ENCODE data around the gene SPOPL. TPM values are rescaled to one million over a fixed set of nuclear protein-coding genes. Genes with fewer than 3 reads are reported as not detected.

Gene SPOPL
- total RNA-seq (10 to 100 TPM; 10.0 to 19.9 (median 14.6) TPM), polyA plus RNA-seq (1 to 10 TPM; 2.2 to 2.9 TPM)
- long read RNA-seq, donor 1, full-length matches to known transcripts: 2 of 5 reads
- long read RNA-seq, donor 1, partial matches to known transcripts: 0 of 5 reads
- long read RNA-seq, donor 1, other reads (novel, unspliced or antisense): 3 of 5 reads
- long read RNA-seq, donor 2, full-length matches to known transcripts: 7 of 8 reads
- long read RNA-seq, donor 2, partial matches to known transcripts: 0 of 8 reads
- long read RNA-seq, donor 2, other reads (novel, unspliced or antisense): 1 of 8 reads
- long read RNA-seq, donor 3, full-length matches to known transcripts: 1 of 2 reads
- long read RNA-seq, donor 3, partial matches to known transcripts: 1 of 2 reads
- long read RNA-seq, donor 3, other reads (novel, unspliced or antisense): 0 of 2 reads

GRCh38 chr2:138501425-138502254 lies at the start of gene SPOPL:
SPOPL (plus strand) TSS chr2:138501770; CDS start chr2:138550217, 48,447 bp downstream.
- Histone ChIP-seq H3K4me3 (peak within 1 kb of the TSS; percentile 79 to 98 (median 92)), H3K4me1 (peaks cover 0 to 62% (median 44%) of the 10 kb centered on the region in 9 donors), H3K27me3 (no peaks in the 10 kb centered on the region), H3K36me3 (no peaks in the 10 kb centered on the region), H3K27ac (peak within 1 kb of the TSS; percentile 79 to 97 (median 92)), H3K9me3 (no peaks in the 10 kb centered on the region)
- intact Hi-C loops (cut with DNase I): loop anchor here in 3 of 10 donors (2.0 to 10.0 kb wide), 3 partner anchors 53 to 206 kb away; no protein-coding TSS in a partner anchor
- WGBS, 2 donors: 1% methylated on average over 71 to 86 of the region's 86 CpGs
- DNase-seq (peak; percentile 90 to 95), ATAC-seq (peak; percentile 94 to 100 (median 98))
- peak; percentile 20 to 60 (median 40) for TF ChIP-seq CTCF (IDR thresholded peaks at IDR 0.05)

- DNase-seq (no peak), ATAC-seq (no peak)
- TF ChIP-seq CTCF (IDR thresholded peaks at IDR 0.05): no peak
- H3K36me3 ChIP-seq: no peaks in the 10 kb centered on the region
- peaks cover 0 to 4% (median 0%) of the 10 kb centered on the region in 11 donors for H3K9me3 ChIP-seq
- 68 to 71% methylated on average over 1 of the region's 1 CpG for WGBS, 2 donors
- intact Hi-C loops (cut with DNase I): no loop called here
- H3K27ac ChIP-seq: no peak overlapping the region
- H3K4me1 ChIP-seq: peaks cover 0 to 9% (median 0%) of the 10 kb centered on the region in 9 donors
- no peaks in the 10 kb centered on the region for H3K27me3 ChIP-seq
- no peak overlapping the region for H3K4me3 ChIP-seq
These were observed 49.2 kb upstream of the SPOPL start for GRCh38 chr2:138452324-138452723.

GRCh38 chr2:138453815-138454214 lies 47.8 kb upstream of the SPOPL start:
- ATAC-seq (no peak), DNase-seq (no peak)
- no peaks in the 10 kb centered on the region for H3K27me3 ChIP-seq
- no peak overlapping the region for H3K4me3 ChIP-seq
- H3K36me3 ChIP-seq: no peaks in the 10 kb centered on the region
- no peaks in the 10 kb centered on the region for H3K4me1 ChIP-seq
- no peak overlapping the region for H3K27ac ChIP-seq
- peaks cover 0 to 19% (median 0%) of the 10 kb centered on the region in 11 donors for H3K9me3 ChIP-seq
- no peak for TF ChIP-seq CTCF (IDR thresholded peaks at IDR 0.05)
- 97 to 98% methylated on average over 8 of the region's 8 CpGs for WGBS, 2 donors
- intact Hi-C loops (cut with DNase I): no loop called here

DNA sequence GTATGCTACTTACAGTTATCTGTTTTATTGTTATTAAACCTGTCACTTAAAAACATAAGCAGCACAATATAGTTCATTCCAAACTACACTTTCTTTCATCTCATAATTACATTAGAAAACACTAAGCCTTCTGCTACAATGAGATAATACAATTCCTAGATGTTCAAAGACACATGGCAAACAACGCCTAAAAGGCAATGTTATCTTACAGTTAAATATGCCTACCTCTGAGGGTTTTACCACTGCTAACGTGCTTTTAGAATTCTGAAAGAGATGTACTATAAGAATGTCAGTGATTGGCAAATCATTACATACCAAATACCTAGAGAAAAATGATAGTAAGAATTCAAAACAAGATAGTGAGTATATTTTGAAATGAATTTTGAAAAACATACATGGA lies 46.8 kb upstream of the SPOPL start:
- ATAC-seq (no peak), DNase-seq (no peak)
- peaks cover 0 to 25% (median 0%) of the 10 kb centered on the region in 11 donors for H3K9me3 ChIP-seq
- no peaks in the 10 kb centered on the region for H3K36me3 ChIP-seq
- H3K27me3 ChIP-seq: no peaks in the 10 kb centered on the region
- H3K4me1 ChIP-seq: no peaks in the 10 kb centered on the region
- WGBS, 2 donors: 89 to 90% methylated on average over 2 of the region's 2 CpGs
- no peak overlapping the region for H3K4me3 ChIP-seq
- H3K27ac ChIP-seq: no peak overlapping the region
- intact Hi-C loops (cut with DNase I): no loop called here
- no peak for TF ChIP-seq CTCF (IDR thresholded peaks at IDR 0.05)
